CD4-positive, alpha-beta T cell (primary cell): Measurements from ENCODE around the gene C15orf62. TPM values are rescaled to one million over a fixed set of nuclear protein-coding genes. Genes with fewer than 3 reads are reported as not detected.

Experiments
- ATAC-seq: fragments of 200-7000 bp; cut with Tn5 transposase; one replicate; pipeline ENCODE4 v1.10.0; 2022; ENCODE audit warnings: mild to moderate bottlenecking; ENCODE audit not compliant: poor library complexity
- CTCF ChIA-PET: fragments of 350-600 bp; sonication (Branson Sonifier 250); formaldehyde crosslinking; loops from one replicate; lab custom pipeline; 2021; ENCODE audit warnings: antibody characterized with exemption, inconsistent platforms; lab: Charles Lee
- POLR2A ChIA-PET: fragments of 350-600 bp; sonication (Branson Sonifier 250); formaldehyde crosslinking; loops from one replicate; lab custom pipeline; 2021; ENCODE audit warnings: antibody characterized with exemption, inconsistent platforms; lab: Charles Lee
- DNase-seq, 14 experiments: peaks; one replicate each; pipeline ENCODE4 v3.0.0-alpha.2; 2013 to 2020; ENCODE audit warnings: mixed read lengths in 2 of 14
- H3K27ac ChIP-seq, 2 donors: one replicate each; pipeline versions ENCODE4 v1.5.1 to v1.7.0; 2013; ENCODE audit warnings: low read length in 2 of 2, low read depth in 1 of 2, mild to moderate bottlenecking in 1 of 2
- H3K27me3 ChIP-seq, 2 experiments: 1 replicate in 1 of 2; 2 replicates in 1 of 2; pipeline versions ENCODE4 v1.6.1 to v1.7.0; 2013; ENCODE audit warnings: low read length in 2 of 2, control low read depth in 1 of 2, mild to moderate bottlenecking in 1 of 2, moderate library complexity in 1 of 2; ENCODE audit not compliant: insufficient read depth in 2 of 2, control insufficient read depth in 1 of 2
- H3K36me3 ChIP-seq: one replicate; pipeline ENCODE4 v1.6.1; 2013; ENCODE audit warnings: low read length, control low read depth; ENCODE audit not compliant: insufficient read depth
- H3K4me1 ChIP-seq: one replicate; pipeline ENCODE4 v1.6.1; 2013; ENCODE audit warnings: low read length, control low read depth; ENCODE audit not compliant: insufficient read depth
- H3K4me3 ChIP-seq: one replicate; pipeline ENCODE4 v1.5.1; 2013; ENCODE audit warnings: mild to moderate bottlenecking, low read length, moderate library complexity
- H3K9me3 ChIP-seq, 2 experiments: 1 replicate in 1 of 2; 2 replicates in 1 of 2; pipeline versions ENCODE4 v1.6.1 to v1.7.0; 2013; ENCODE audit warnings: low read length in 2 of 2, mild to moderate bottlenecking in 2 of 2, control low read depth in 1 of 2, moderate library complexity in 1 of 2; ENCODE audit not compliant: control insufficient read depth in 1 of 2, insufficient read depth in 1 of 2
- H3K27ac Mint-ChIP-seq: one replicate; pipeline ENCODE4 v1.8.0; 2020; ENCODE audit warnings: mixed read lengths
- H3K27me3 Mint-ChIP-seq: one replicate; pipeline ENCODE4 v1.8.0; 2021; ENCODE audit warnings: mixed read lengths
- H3K36me3 Mint-ChIP-seq: one replicate; pipeline ENCODE4 v1.8.0; 2021; ENCODE audit warnings: low read depth, mixed read lengths
- H3K4me1 Mint-ChIP-seq: one replicate; pipeline ENCODE4 v1.8.0; 2021; ENCODE audit warnings: low read depth, mixed read lengths
- H3K4me3 Mint-ChIP-seq: one replicate; pipeline ENCODE4 v1.8.0; 2020; ENCODE audit warnings: mild to moderate bottlenecking, mixed read lengths
- H3K9me3 Mint-ChIP-seq: one replicate; pipeline ENCODE4 v1.8.0; 2020; ENCODE audit warnings: mixed read lengths
- intact Hi-C, 2 experiments: fragments of 100-400 bp; cut with DNase I in 1 of 2; cut with micrococcal nuclease in 1 of 2; formaldehyde crosslinking; loops; one replicate each; pipeline versions ENCODE4 v1.15.1 to v1.9.0; 2023 to 2025; cut with DNase I, micrococcal nuclease
- total RNA-seq, 174 experiments: library from RNA in 2 of 174; stranded (reverse) in 2 of 174; gene quantifications; one replicate each; pipeline ENCODE4 v1.2.3 and lab custom pipeline; 2021 to 2026
- TF ChIP-seq, protein P1 (sequence below): fragments of 200-600 bp; IDR thresholded peaks from one replicate; pipeline ENCODE4 v1.8.0; 2022; ENCODE audit warnings: antibody characterized with exemption, mild to moderate bottlenecking

The C15orf62 gene
- total RNA-seq, 2 experiments from 2014 or later, result 0.77 to 0.98 TPM

DNA sequence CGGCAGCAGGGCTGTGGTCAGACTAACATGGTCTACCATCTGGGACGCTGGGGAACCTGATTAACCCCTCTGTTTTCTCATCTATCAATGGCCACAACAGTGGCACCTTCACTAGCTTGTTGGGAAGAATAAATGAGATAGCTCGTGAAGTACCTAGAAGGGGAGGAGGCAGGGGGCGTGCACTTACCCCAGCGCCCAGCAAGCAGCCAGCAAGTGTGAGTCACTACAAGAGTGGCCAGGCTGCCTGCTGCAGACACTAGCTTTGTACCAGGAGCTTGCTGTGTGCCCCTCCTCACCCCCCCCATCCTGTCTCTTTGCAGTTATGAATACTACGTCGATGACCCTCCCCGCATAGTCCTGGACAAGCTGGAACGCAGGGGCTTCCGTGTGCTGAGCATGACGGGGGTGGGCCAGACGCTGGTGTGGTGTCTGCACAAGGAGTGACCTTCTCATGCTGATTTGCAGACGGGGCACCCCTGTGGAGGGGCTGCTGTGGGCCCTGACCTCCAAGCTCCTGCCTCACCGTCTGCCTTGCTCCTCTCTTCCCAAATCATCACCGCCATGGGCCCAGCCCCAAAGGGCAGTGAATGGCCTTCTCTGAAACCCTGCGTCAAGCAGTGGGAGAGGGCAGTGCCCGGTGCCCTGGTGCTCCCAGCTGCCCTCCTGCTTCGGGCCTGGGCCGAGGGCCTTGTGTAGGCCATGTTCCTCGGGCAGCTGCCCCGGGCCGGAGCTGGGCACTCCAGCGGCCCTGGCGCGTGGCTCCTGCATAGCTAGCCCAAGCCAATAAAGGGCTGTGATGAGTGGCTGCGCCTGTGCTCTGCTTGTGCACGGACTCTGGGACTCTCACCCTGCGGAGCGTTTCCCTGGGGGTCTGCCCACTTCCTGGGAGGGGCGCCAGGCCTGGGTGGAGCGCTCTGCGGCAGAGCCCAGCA lies 2.6 kb upstream of the C15orf62 start:
- Mint-ChIP-seq H3K27ac (no peak overlapping the region), H3K36me3 (peaks cover 25% of the 10 kb centered on the region), H3K27me3 (no peaks in the 10 kb centered on the region), H3K4me1 (peaks cover 43% of the 10 kb centered on the region), H3K4me3 (no peak overlapping the region), H3K9me3 (no peaks in the 10 kb centered on the region)
- intact Hi-C loops, result loop anchor here (5.0 to 10.0 kb wide), 3 partner anchors 75 to 348 kb away; partner anchors contain the start of genes INO80 (in 1 of the 2) and KNL1 (in 1 of the 2)
- H3K36me3 ChIP-seq, result peaks cover 24% of the 10 kb centered on the region
- peaks cover 57% of the 10 kb centered on the region for H3K4me1 ChIP-seq
- ATAC-seq (no peak), DNase-seq (no peak)
- no peaks in the 10 kb centered on the region for H3K9me3 ChIP-seq
- no peak overlapping the region for H3K4me3 ChIP-seq
- H3K27me3 ChIP-seq, result no peaks in the 10 kb centered on the region
- TF ChIP-seq, protein P1, sequence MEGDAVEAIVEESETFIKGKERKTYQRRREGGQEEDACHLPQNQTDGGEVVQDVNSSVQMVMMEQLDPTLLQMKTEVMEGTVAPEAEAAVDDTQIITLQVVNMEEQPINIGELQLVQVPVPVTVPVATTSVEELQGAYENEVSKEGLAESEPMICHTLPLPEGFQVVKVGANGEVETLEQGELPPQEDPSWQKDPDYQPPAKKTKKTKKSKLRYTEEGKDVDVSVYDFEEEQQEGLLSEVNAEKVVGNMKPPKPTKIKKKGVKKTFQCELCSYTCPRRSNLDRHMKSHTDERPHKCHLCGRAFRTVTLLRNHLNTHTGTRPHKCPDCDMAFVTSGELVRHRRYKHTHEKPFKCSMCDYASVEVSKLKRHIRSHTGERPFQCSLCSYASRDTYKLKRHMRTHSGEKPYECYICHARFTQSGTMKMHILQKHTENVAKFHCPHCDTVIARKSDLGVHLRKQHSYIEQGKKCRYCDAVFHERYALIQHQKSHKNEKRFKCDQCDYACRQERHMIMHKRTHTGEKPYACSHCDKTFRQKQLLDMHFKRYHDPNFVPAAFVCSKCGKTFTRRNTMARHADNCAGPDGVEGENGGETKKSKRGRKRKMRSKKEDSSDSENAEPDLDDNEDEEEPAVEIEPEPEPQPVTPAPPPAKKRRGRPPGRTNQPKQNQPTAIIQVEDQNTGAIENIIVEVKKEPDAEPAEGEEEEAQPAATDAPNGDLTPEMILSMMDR, result no peak
- POLR2A ChIA-PET, result interaction anchor here (1.4 kb wide), 1 partner anchor 73 kb away, joined by 4 read pairs; the partner anchor contains the start of gene RAD51
- CTCF ChIA-PET, result no interaction called here
- H3K27ac ChIP-seq, result no peak overlapping the region

DNA sequence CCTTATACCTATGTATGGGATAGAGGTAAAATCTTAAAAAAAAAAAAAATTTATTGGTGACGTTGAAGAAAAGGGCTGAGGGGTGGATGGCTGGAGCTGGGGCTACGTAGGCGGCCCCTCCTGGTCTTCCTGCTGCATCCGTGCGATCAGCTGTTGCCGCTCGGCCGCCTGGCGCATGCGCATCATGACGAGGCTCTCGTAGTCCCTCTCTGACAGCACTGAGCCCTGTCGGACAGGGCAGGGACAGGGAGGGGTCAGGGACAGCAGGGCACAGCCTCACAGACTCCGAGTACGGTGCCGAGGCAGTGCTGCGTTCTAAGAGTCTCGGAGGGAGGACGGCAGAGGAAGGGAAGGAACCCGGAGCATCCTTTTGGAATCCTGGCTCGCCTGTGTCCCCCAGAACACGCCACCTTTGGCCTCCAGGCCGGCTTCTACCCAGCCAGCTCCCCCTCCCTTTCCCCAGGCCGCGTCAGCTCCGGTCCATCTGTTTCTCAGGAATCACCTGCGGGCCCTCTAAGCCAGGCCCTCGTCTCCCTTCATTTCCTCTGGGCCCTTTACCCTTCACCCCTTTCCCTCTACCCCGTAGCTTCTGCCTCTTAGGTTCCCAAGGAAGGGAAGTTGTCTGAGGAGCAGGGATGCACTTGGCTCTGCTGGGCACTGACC lies 1.8 kb upstream of the C15orf62 start:
- no peaks in the 10 kb centered on the region for H3K27me3 Mint-ChIP-seq
- TF ChIP-seq, protein P1, result no peak
- H3K27me3 ChIP-seq, result no peaks in the 10 kb centered on the region

More for the DNA sequence above, 1.8 kb upstream of the C15orf62 start:
- H3K4me3 ChIP-seq, result no peak overlapping the region
- DNase-seq (no peak), ATAC-seq (no peak)
- H3K4me1 ChIP-seq, result peaks cover 52% of the 10 kb centered on the region
- Mint-ChIP-seq H3K4me1 (peaks cover 43% of the 10 kb centered on the region), H3K36me3 (peaks cover 27% of the 10 kb centered on the region), H3K27ac (peak overlapping the region; percentile 89), H3K4me3 (no peak overlapping the region), H3K9me3 (no peaks in the 10 kb centered on the region)
- intact Hi-C loops, result loop anchor here (5.0 to 10.0 kb wide), 3 partner anchors 76 to 347 kb away; partner anchors contain the start of genes INO80 (in 1 of the 2) and KNL1 (in 1 of the 2)
- ChIA-PET POLR2A (interaction anchor here (1.4 to 1.9 kb wide), 2 partner anchors 13 to 73 kb away, joined by 4 to 5 read pairs; partner anchors contain the start of genes RAD51 and RMDN3), CTCF (interaction anchor here (4.4 kb wide), 1 partner anchor 14 kb away, joined by 19 read pairs; no protein-coding TSS in a partner anchor)
- H3K9me3 ChIP-seq, result no peaks in the 10 kb centered on the region
- H3K27ac ChIP-seq, result no peak overlapping the region
- H3K36me3 ChIP-seq, result peaks cover 24% of the 10 kb centered on the region
